Neural crest cell (in vitro differentiated cells): ENCODE results near the gene KCNJ18. TPM values are rescaled to one million over a fixed set of nuclear protein-coding genes. Genes with fewer than 3 reads are reported as not detected.
"Not testable (repeated sequence)": the region's sequence is repeated elsewhere in the genome, so short reads cannot be mapped to it uniquely, and the experiment has no call there.

Experiments used
- DNase-seq: peaks from one replicate; pipeline ENCODE4 v3.0.0; 2021; ENCODE audit warnings: low read depth, mixed read lengths, low spot score
- H3K27ac Mint-ChIP-seq: one replicate; pipeline ENCODE4 v1.8.0; 2021; ENCODE audit warnings: mild to moderate bottlenecking, mixed read lengths; ENCODE audit not compliant: unreplicated experiment
- H3K27me3 Mint-ChIP-seq: 2 replicates; pipeline ENCODE4 v1.8.0; 2021; ENCODE audit warnings: low read depth, mild to moderate bottlenecking, mixed read lengths
- H3K36me3 Mint-ChIP-seq: 2 replicates; pipeline ENCODE4 v1.8.0; 2021; ENCODE audit warnings: low read depth, mild to moderate bottlenecking, mixed read lengths
- H3K4me1 Mint-ChIP-seq: 2 replicates; pipeline ENCODE4 v1.8.0; 2021; ENCODE audit warnings: mixed read lengths
- H3K4me3 Mint-ChIP-seq: one replicate; pipeline ENCODE4 v1.8.0; 2021; ENCODE audit warnings: mild to moderate bottlenecking, mixed read lengths
- H3K9me3 Mint-ChIP-seq: 2 replicates; pipeline ENCODE4 v1.8.0; 2021; ENCODE audit warnings: mixed read lengths
- total RNA-seq: library from RNA; stranded (reverse); gene quantifications from 2 replicates; pipeline ENCODE4 v1.2.1, GENCODE V29; 2021
- TF ChIP-seq, protein P1 (sequence below): fragments of 200-600 bp; sonication (generic); conservative IDR thresholded peaks from 2 replicates; pipeline ENCODE4 v1.5.0; 2021; ENCODE audit warnings: antibody characterized with exemption, mild to moderate bottlenecking

Gene KCNJ18
- total RNA-seq, 1 donor from 2014 or later = not detected

DNA sequence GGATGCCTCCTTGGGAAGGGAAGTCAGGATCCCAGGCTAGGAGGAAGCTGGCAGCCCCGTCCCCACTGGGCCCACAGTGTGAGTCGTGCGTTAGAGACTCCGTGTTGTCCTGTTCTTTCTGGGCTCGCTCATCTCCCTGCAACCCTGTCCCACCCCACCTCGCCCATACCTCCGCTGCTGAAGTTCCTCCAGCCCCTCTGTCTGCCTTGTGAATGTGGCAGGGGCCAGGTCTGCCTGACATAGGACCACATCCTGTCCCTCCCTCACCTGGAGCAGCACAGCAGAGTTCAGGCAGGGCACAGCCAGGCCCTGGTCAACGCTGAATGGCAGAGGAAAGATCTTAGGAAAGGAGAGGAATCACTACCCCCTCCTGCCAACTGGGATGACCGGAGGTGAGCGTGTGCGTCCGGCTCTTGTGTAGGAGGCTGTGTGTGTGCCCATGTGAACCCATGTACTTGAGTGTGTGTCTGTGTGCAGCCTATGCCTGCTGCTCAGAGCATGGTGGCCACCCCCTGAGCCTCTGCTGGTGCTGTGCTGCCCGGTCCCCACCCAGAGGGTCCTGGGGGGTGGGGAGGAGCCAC lies 12.8 kb downstream of the KCNJ18 start:
- H3K27me3 Mint-ChIP-seq = no peaks in the 10 kb centered on the region
- no peaks in the 10 kb centered on the region for H3K9me3 Mint-ChIP-seq
- no peaks in the 10 kb centered on the region for H3K4me1 Mint-ChIP-seq
- no peak overlapping the region for H3K4me3 Mint-ChIP-seq
- TF ChIP-seq, protein P1, sequence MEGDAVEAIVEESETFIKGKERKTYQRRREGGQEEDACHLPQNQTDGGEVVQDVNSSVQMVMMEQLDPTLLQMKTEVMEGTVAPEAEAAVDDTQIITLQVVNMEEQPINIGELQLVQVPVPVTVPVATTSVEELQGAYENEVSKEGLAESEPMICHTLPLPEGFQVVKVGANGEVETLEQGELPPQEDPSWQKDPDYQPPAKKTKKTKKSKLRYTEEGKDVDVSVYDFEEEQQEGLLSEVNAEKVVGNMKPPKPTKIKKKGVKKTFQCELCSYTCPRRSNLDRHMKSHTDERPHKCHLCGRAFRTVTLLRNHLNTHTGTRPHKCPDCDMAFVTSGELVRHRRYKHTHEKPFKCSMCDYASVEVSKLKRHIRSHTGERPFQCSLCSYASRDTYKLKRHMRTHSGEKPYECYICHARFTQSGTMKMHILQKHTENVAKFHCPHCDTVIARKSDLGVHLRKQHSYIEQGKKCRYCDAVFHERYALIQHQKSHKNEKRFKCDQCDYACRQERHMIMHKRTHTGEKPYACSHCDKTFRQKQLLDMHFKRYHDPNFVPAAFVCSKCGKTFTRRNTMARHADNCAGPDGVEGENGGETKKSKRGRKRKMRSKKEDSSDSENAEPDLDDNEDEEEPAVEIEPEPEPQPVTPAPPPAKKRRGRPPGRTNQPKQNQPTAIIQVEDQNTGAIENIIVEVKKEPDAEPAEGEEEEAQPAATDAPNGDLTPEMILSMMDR = no peak
- peaks cover 4% of the 10 kb centered on the region for H3K36me3 Mint-ChIP-seq
- DNase-seq = no peak
- H3K27ac Mint-ChIP-seq = no peak overlapping the region

DNA sequence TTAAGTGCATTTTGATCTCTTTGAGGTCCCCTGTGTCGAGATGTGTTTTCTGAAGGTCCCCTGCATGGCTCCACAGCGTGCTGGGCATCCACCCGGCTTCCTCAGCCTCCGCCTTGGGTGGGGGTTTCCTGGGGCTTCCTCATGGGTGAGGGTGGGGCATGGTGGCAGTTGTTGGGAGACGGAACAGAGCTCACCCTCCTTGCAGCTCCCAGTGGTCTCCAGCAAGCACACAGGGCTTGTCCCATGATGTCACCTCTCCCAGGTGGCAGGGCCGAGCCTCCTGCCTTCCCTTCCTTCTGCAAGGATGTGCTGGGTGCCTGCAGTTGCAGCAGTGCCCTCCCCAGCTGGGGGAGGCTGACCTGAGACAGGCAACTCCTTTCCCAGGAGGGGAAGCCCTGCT lies 13.4 kb downstream of the KCNJ18 start:
- not testable (repeated sequence) for H3K9me3 Mint-ChIP-seq, H3K4me1 Mint-ChIP-seq, H3K36me3 Mint-ChIP-seq

GRCh38 chr17:21706546-21706945 lies 14.2 kb downstream of the KCNJ18 start:
- H3K27ac Mint-ChIP-seq, DNase-seq, H3K27me3 Mint-ChIP-seq, H3K4me3 Mint-ChIP-seq, H3K9me3 Mint-ChIP-seq, H3K36me3 Mint-ChIP-seq, H3K4me1 Mint-ChIP-seq: not testable (repeated sequence)

More for the DNA sequence above, 13.4 kb downstream of the KCNJ18 start:
- DNase-seq, H3K27ac Mint-ChIP-seq, H3K4me3 Mint-ChIP-seq, H3K27me3 Mint-ChIP-seq: not testable (repeated sequence)

DNA sequence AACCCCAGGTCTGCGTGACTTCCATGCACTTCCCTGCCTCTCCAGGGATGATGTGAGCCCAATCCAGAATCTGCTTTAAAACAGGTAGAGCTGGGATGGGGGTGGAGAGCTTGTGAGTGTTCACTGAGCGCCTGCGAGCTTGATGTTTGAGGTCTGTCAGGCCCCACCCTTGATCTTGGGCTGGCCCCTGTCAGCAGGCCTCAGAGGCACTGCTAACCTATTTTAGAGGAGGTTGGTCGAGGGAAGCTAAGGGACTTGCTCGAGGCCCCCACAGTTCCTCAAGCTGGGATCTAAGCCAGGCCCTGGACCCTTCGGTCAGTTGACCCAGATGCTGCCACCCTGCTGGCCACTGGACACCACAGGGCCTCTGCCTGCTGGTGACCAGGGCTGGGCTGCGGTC lies 14.8 kb downstream of the KCNJ18 start:
- not testable (repeated sequence) for H3K27me3 Mint-ChIP-seq, H3K9me3 Mint-ChIP-seq, H3K27ac Mint-ChIP-seq, H3K4me3 Mint-ChIP-seq, H3K4me1 Mint-ChIP-seq, DNase-seq
- H3K36me3 Mint-ChIP-seq = peaks cover 11% of the 10 kb centered on the region

DNA sequence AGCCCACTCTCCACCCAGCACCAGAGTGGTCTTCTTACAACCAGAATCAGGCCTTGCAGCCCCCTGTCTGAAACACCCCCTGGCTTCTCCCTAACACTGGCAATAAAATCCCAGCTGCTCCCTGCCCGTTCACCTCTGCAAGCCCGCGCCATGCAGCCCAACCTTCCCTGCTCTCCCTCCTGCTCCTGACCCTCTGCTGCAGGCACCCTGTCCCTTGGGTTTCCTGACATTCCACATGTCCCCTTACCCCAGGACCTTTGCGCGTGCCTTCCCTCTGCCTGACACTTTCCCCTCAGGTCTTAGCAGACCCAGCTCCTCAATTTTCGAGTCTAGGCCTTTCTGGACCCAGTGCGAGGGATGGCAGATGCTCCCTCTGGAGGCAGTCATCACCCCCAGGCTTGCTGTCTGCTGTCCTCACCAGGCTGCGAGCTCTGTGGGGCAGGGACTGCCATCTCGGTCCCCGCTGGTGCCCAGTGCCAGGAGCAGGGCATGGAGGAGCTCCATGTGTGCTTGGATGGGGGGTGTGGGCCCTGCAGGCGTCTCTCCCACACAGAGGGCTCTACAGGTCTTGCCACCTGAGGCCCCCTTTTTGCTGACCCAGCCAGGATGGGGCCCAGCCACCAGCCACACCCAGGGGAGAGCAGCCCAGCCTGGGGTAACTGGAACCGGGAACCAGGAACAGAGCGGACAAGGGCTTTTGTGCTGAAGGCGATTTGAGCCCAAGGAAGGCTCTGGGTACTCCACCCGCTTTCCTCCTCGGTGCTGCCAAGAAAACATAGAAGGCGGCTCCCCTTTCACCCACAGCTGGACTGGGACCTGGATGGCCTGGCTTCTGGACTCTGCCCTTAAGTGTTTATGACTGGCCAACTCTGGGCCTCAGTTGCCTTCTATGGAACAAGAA lies 15.6 kb downstream of the KCNJ18 start:
- not testable (repeated sequence) for H3K9me3 Mint-ChIP-seq, H3K4me1 Mint-ChIP-seq, H3K27ac Mint-ChIP-seq, DNase-seq, H3K27me3 Mint-ChIP-seq, H3K4me3 Mint-ChIP-seq
- H3K36me3 Mint-ChIP-seq = peaks cover 11% of the 10 kb centered on the region

- not testable (repeated sequence) for H3K27me3 Mint-ChIP-seq, DNase-seq, H3K9me3 Mint-ChIP-seq, H3K4me3 Mint-ChIP-seq, H3K4me1 Mint-ChIP-seq, H3K27ac Mint-ChIP-seq
- peaks cover 11% of the 10 kb centered on the region for H3K36me3 Mint-ChIP-seq
These were observed 16.6 kb downstream of the KCNJ18 start for GRCh38 chr17:21708612-21709535.

DNA sequence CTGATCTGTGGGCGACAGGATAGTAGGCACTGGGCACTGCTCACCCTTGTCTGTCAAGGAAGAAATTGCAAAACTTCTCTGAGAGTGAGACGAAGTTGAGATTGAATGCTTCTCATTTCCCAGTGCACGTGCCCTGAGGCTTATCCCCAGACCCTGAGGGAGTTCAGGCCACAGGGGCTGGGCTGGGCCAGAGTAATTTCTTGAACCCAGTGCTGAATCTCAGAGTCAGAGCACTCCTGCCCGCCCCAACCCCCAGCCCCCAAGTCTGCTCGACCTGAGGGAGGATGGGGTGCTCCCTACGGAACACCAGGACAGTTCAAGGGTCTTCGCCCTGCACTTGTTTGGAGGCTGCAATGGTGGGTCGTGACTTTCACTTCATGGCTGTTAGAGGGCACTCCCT lies 17.7 kb downstream of the KCNJ18 start:
- not testable (repeated sequence) for DNase-seq, H3K27ac Mint-ChIP-seq, H3K4me1 Mint-ChIP-seq, H3K9me3 Mint-ChIP-seq, H3K4me3 Mint-ChIP-seq, H3K36me3 Mint-ChIP-seq, H3K27me3 Mint-ChIP-seq

DNA sequence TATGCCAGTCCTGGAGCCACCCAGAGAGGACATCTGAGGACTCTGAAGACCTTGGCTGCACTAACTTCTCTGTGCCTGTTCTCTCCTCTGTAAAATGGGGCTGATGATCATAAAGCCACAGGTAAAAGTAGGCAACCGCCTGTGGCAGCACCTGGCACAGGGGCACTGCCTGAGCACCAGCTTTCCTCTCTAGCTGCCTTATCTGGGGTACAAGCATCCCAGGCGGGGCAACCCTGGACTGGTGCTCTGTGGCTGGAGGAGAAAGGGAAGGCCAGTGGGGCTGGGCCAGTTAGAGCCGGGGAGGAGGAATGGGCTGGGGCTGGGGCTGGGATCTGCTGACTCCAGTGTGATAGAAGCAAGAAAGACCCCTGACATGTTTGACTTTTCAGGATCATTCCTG lies 18.2 kb downstream of the KCNJ18 start:
- not testable (repeated sequence) for DNase-seq, H3K27ac Mint-ChIP-seq, H3K36me3 Mint-ChIP-seq, H3K27me3 Mint-ChIP-seq, H3K4me1 Mint-ChIP-seq, H3K9me3 Mint-ChIP-seq, H3K4me3 Mint-ChIP-seq
